IMR-90 (cell line): Measurements from ENCODE around the gene SARS1. TPM values are rescaled to one million over a fixed set of nuclear protein-coding genes. Genes with fewer than 3 reads are reported as not detected.
A peak's percentile ranks its signal among the peaks of the same experiment; 100 is the strongest.

Experiments used
- ATAC-seq: fragments of 200-7000 bp; cut with Tn5 transposase; 2 replicates; pipeline ENCODE4 v1.9.1; 2020; ENCODE audit warnings: low read depth, mild to moderate bottlenecking, moderate library complexity
- BruUV-seq: library from RNA; stranded (reverse); fragments of 400-500 nt; replicated peaks from 2 replicates; lab custom pipeline; 2021; lab: Mats Ljungman, UMichigan
- CTCF ChIA-PET: fragments of 300-600 bp; formaldehyde crosslinking; extraction: SDS; loops from one replicate; lab custom pipeline; 2021; ENCODE audit warnings: antibody characterized with exemption; lab: Yijun Ruan, JAX
- POLR2A ChIA-PET: fragments of 300-600 bp; sonication (Branson Sonifier 250); formaldehyde crosslinking; loops from one replicate; lab custom pipeline; 2022; ENCODE audit warnings: antibody characterized with exemption; ENCODE audit not compliant: unreplicated experiment; lab: Charles Lee
- DNase-seq: peaks from one replicate; pipeline ENCODE4 v3.0.0; 2013
- H2AFZ ChIP-seq: replicated peaks from 2 replicates; pipeline ENCODE3; 2013; ENCODE audit warnings: low read length, mild to moderate bottlenecking; ENCODE audit not compliant: poor library complexity
- H2AK5ac ChIP-seq: 2 replicates; pipeline ENCODE4 v1.6.1; 2013; ENCODE audit warnings: low read depth, low read length, inconsistent platforms
- H2AK9ac ChIP-seq: replicated peaks from 2 replicates; pipeline ENCODE3; 2013; ENCODE audit warnings: mild to moderate bottlenecking, low read depth, low read length, moderate library complexity; ENCODE audit not compliant: poor library complexity
- H2BK120ac ChIP-seq: 2 replicates; pipeline ENCODE4 v1.6.1; 2013; ENCODE audit warnings: low read depth, low read length, inconsistent platforms
- H2BK15ac ChIP-seq: 3 replicates; pipeline ENCODE4 v1.6.1; 2013; ENCODE audit warnings: low read depth, low read length, inconsistent platforms
- H2BK20ac ChIP-seq: 2 replicates; pipeline ENCODE4 v1.6.1; 2013; ENCODE audit warnings: low read depth, mild to moderate bottlenecking, inconsistent platforms, low read length, moderate library complexity
- H2BK5ac ChIP-seq: 2 replicates; pipeline ENCODE4 v1.6.1; 2013; ENCODE audit warnings: mild to moderate bottlenecking, low read depth, low read length, inconsistent platforms; ENCODE audit not compliant: poor library complexity, severe bottlenecking
- H3K14ac ChIP-seq: replicated peaks from 2 replicates; pipeline ENCODE4 v1.6.1; 2013; ENCODE audit warnings: low read depth, low read length, inconsistent platforms
- H3K18ac ChIP-seq: 2 replicates; pipeline ENCODE4 v1.6.1; 2013; ENCODE audit warnings: low read depth, low read length, control low read depth
- H3K23ac ChIP-seq: 2 replicates; pipeline ENCODE4 v1.6.1; 2013; ENCODE audit warnings: low read depth, low read length, inconsistent platforms
- H3K27ac ChIP-seq: 2 replicates; pipeline ENCODE4 v1.5.1; 2013; ENCODE audit warnings: mild to moderate bottlenecking, control low read depth, low read length; ENCODE audit not compliant: insufficient read depth
- H3K27me3 ChIP-seq: 2 replicates; pipeline ENCODE4 v1.6.1; 2013; ENCODE audit warnings: low read length; ENCODE audit not compliant: control insufficient read depth, insufficient read depth
- H3K36me3 ChIP-seq: 2 replicates; pipeline ENCODE4 v1.6.1; 2013; ENCODE audit warnings: low read length, mixed read lengths; ENCODE audit not compliant: control insufficient read depth, insufficient read depth
- H3K4ac ChIP-seq: 2 replicates; pipeline ENCODE4 v1.6.1; 2013; ENCODE audit warnings: low read depth, low read length, inconsistent platforms
- H3K4me1 ChIP-seq: 2 replicates; pipeline ENCODE4 v1.6.1; 2013; ENCODE audit warnings: low read length, mixed read lengths; ENCODE audit not compliant: control insufficient read depth, insufficient read depth
- H3K4me2 ChIP-seq: 2 replicates; pipeline ENCODE4 v1.6.1; 2013; ENCODE audit warnings: low read depth, mild to moderate bottlenecking, control low read depth, low read length, moderate library complexity
- H3K4me3 ChIP-seq: 2 replicates; pipeline ENCODE4 v1.5.1; 2013; ENCODE audit warnings: low read depth, mild to moderate bottlenecking, control low read depth, low read length, moderate library complexity; ENCODE audit not compliant: insufficient read depth
- H3K56ac ChIP-seq: 2 replicates; pipeline ENCODE4 v1.6.1; 2013; ENCODE audit warnings: low read length, inconsistent platforms; ENCODE audit not compliant: insufficient read depth; ENCODE audit errors: extremely low read depth
- H3K79me1 ChIP-seq, 2 experiments: 2 replicates each; pipeline ENCODE4 v1.6.1; 2013; ENCODE audit warnings: low read length in 2 of 2, inconsistent platforms in 1 of 2, low read depth in 1 of 2
- H3K9ac ChIP-seq: 2 replicates; pipeline ENCODE4 v1.6.1; 2013; ENCODE audit warnings: low read depth, low read length, control low read depth
- H3K9me1 ChIP-seq: 2 replicates; pipeline ENCODE4 v1.6.1; 2013; ENCODE audit warnings: low read length, inconsistent platforms; ENCODE audit not compliant: insufficient read depth
- H3K9me3 ChIP-seq: 2 replicates; pipeline ENCODE4 v1.6.1; 2013; ENCODE audit warnings: low read length; ENCODE audit not compliant: control insufficient read depth, insufficient read depth
- H4K20me1 ChIP-seq: 2 replicates; pipeline ENCODE4 v1.6.1; 2013; ENCODE audit warnings: low read length, inconsistent platforms; ENCODE audit not compliant: insufficient read depth
- H4K5ac ChIP-seq: 2 replicates; pipeline ENCODE4 v1.6.1; 2013; ENCODE audit warnings: mild to moderate bottlenecking, low read depth, low read length, control low read depth
- H4K8ac ChIP-seq, 2 experiments: 2 replicates each; pipeline ENCODE4 v1.6.1; 2013; ENCODE audit warnings: low read depth in 2 of 2, low read length in 2 of 2, control low read depth in 1 of 2, inconsistent platforms in 1 of 2
- H4K91ac ChIP-seq: 2 replicates; pipeline ENCODE4 v1.6.1; 2013; ENCODE audit warnings: low read depth, low read length, inconsistent platforms; ENCODE audit not compliant: insufficient read depth
- CHD1 ChIP-seq: IDR thresholded peaks from 2 replicates; pipeline ENCODE4 v1.6.1; 2012; ENCODE audit warnings: low read depth, low read length, improper control_type of control experiment
- FOS ChIP-seq: fragments of 150-350 bp; IDR thresholded peaks from 2 replicates; pipeline ENCODE4 v1.6.1; 2016; ENCODE audit warnings: low read depth, low read length
- MAZ ChIP-seq: IDR thresholded peaks from 2 replicates; pipeline ENCODE4 v1.6.1; 2012; ENCODE audit warnings: low read depth, mild to moderate bottlenecking, low read length, improper control_type of control experiment, moderate library complexity, borderline replicate concordance
- MXI1 ChIP-seq: IDR thresholded peaks from 2 replicates; pipeline ENCODE4 v1.6.1; 2012; ENCODE audit warnings: low read depth, mild to moderate bottlenecking, low read length, moderate library complexity, borderline replicate concordance
- NFE2L2 ChIP-seq: fragments of 150-350 bp; IDR thresholded peaks from 2 replicates; pipeline ENCODE4 v1.6.1; 2016; ENCODE audit warnings: low read depth, mild to moderate bottlenecking, low read length
- POLR2A ChIP-seq: IDR thresholded peaks from 2 replicates; pipeline ENCODE4 v1.6.1; 2012; ENCODE audit warnings: mild to moderate bottlenecking, low read depth, low read length
- RAD21 ChIP-seq: IDR thresholded peaks from 2 replicates; pipeline ENCODE4 v1.6.1; 2012; ENCODE audit warnings: low read length, improper control_type of control experiment
- RCOR1 ChIP-seq: IDR thresholded peaks from 2 replicates; pipeline ENCODE4 v1.6.1; 2012; ENCODE audit warnings: mild to moderate bottlenecking, low read length, improper control_type of control experiment; ENCODE audit not compliant: insufficient replicate concordance
- SMC3 ChIP-seq: fragments of 150-350 bp; IDR thresholded peaks from 2 replicates; pipeline ENCODE4 v1.6.1; 2016; ENCODE audit warnings: low read depth, mild to moderate bottlenecking, antibody characterized with exemption, low read length, moderate library complexity
- WGBS, 2 experiments: methylation state at CpG; one replicate each; pipeline versions ENCODE4 v1.1.5 to v1.1.7; 2013; ENCODE audit warnings: missing lambda C conversion rate in 2 of 2; ENCODE audit not compliant: insufficient read length in 1 of 2; ENCODE audit errors: extremely low coverage in 2 of 2; 5-methylcytosine and 5-hydroxymethylcytosine counted together
- dilution Hi-C: fragments of 300-500 bp; cut with HindIII; formaldehyde crosslinking; loops from one replicate; pipeline ENCODE4 v1.14.3; 2018; ENCODE audit warnings: low sequenced_read_pairs; ENCODE audit not compliant: unreplicated experiment
- in situ Hi-C: fragments of 300-500 bp; cut with MboI; formaldehyde crosslinking; loops from 3 replicates; pipeline ENCODE4 v1.14.3; 2019; ENCODE audit warnings: low sequenced_read_pairs, inconsistent platforms, mixed read lengths
- intact Hi-C: fragments of 100-400 bp; cut with micrococcal nuclease; formaldehyde crosslinking; loops from 2 replicates; pipeline ENCODE4 v1.10.0; 2022
- polyA plus RNA-seq, 3 experiments: library from polyadenylated mRNA; depleted of rRNA; stranded (reverse); fragments of >200 nt; gene quantifications; 2 replicates each; pipeline ENCODE4 v1.2.3, GENCODE V29; 2012; ENCODE audit warnings: low replicate concordance in 1 of 3
- total RNA-seq: library from RNA; depleted of rRNA; stranded (reverse); fragments of >200 nt; gene quantifications from 2 replicates; pipeline ENCODE4 v1.2.3, GENCODE V29; 2012
- TF ChIP-seq, protein P1 (sequence below): fragments of 150-350 bp; IDR thresholded peaks from 2 replicates; pipeline ENCODE4 v1.6.1; 2016; ENCODE audit warnings: low read depth, mild to moderate bottlenecking, low read length, moderate library complexity, borderline replicate concordance
- TF ChIP-seq, protein P2 (sequence below): conservative IDR thresholded peaks from 2 replicates; pipeline ENCODE4 v1.5.1; 2012; ENCODE audit warnings: mild to moderate bottlenecking, low read depth, low read length, improper control_type of control experiment
- TF ChIP-seq, protein P3 (sequence below): fragments of 150-350 bp; IDR thresholded peaks from 2 replicates; pipeline ENCODE4 v1.6.1; 2017; ENCODE audit warnings: mild to moderate bottlenecking, antibody characterized with exemption, low read length, low read depth

The SARS1 gene
- total and polyA plus RNA-seq, 2 of the 4 experiments (the other 2 are of a cell fraction), result 231 to 348 TPM

DNA sequence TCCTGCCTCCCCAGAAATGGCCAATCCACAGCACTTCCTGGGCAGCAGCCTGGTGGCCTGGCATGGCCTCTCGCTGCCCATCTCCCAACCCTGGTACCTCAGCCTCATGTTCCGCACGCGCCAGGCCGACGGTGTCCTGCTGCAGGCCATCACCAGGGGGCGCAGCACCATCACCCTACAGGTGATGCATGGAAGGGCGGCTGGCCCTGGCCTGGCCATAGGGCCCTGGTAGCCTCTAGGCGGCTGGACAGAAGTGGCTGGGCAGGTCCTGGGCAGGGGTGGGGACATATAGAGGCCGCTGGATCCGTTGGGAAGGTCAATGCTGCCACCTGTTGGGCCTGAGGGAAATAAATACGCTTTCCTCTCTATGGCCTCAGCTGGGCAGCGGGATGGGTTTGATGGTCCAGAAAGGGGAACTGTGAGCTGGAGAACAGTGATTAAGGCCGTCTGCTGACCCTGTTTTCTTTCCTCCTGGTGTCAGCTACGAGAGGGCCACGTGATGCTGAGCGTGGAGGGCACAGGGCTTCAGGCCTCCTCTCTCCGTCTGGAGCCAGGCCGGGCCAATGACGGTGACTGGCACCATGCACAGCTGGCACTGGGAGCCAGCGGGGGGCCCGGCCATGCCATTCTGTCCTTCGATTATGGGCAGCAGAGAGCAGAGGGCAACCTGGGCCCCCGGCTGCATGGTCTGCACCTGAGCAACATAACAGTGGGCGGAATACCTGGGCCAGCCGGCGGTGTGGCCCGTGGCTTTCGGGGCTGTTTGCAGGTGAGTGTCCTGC, 50.1 kb downstream of the SARS1 start (continued):
- TF ChIP-seq MAZ (peak; percentile 43; the same call in 1 of the 2 replicates), RAD21 (peak; percentile 89), NFE2L2 (no peak)

DNA sequence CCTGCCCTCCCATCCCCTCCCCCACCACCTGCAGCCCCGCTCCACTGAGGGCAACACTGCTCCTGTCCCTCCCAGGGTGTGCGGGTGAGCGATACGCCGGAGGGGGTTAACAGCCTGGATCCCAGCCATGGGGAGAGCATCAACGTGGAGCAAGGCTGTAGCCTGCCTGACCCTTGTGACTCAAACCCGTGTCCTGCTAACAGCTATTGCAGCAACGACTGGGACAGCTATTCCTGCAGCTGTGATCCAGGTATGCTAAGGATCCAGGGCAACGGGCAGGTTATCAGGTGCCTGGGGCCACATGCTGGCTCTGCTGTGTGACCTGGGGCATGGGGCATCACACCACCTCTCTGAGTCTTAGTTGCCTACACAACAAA, 50.6 kb downstream of the SARS1 start:
- H3K79me1 ChIP-seq, result no peaks in the 10 kb centered on the region
- no peak overlapping the region for H2BK5ac ChIP-seq
- H3K4me3 ChIP-seq, result no peak overlapping the region
- no peaks in the 10 kb centered on the region; the same call in 1 of the 2 replicates for H3K9me1 ChIP-seq
- H2AK5ac ChIP-seq, result peak overlapping the region; percentile 44
- H3K4me1 ChIP-seq, result no peaks in the 10 kb centered on the region
- 40% methylated on average over 1 of the region's 9 CpGs; no CpG with 5 or more reads in 1 of the 2 experiments for WGBS, 2 experiments
- H3K27me3 ChIP-seq, result no peaks in the 10 kb centered on the region
- no peak overlapping the region for H2BK15ac ChIP-seq
- H3K36me3 ChIP-seq, result peaks cover 2% of the 10 kb centered on the region; the same call in 1 of the 2 replicates
- dilution Hi-C loops (no loop called here), intact Hi-C loops (loop anchor here (5.0 kb wide), 1 partner anchor 268 kb away; no protein-coding TSS in a partner anchor), in situ Hi-C loops (loop anchor here (10.0 kb wide), 1 partner anchor 270 kb away; the partner anchor contains the start of gene GPR61)
- no peak overlapping the region for H4K91ac ChIP-seq
- H2BK20ac ChIP-seq, result no peak overlapping the region
- ATAC-seq (no peak), DNase-seq (no peak)
- no peak overlapping the region for H3K14ac ChIP-seq
- H3K23ac ChIP-seq, result no peak overlapping the region
- no peak overlapping the region for H2BK120ac ChIP-seq
- peak overlapping the region; percentile 50 for H2AK9ac ChIP-seq
- H3K9ac ChIP-seq, result no peak overlapping the region
- H3K27ac ChIP-seq, result no peak overlapping the region
- ChIA-PET POLR2A (no interaction called here), CTCF (interaction anchor here (0.8 to 1.2 kb wide), 3 partner anchors 11 to 135 kb away, joined by 4 to 6 read pairs (median 4); no protein-coding TSS in a partner anchor)
- H3K9me3 ChIP-seq, result peaks cover 2% of the 10 kb centered on the region; the same call in 1 of the 2 replicates
- no peak overlapping the region for H3K18ac ChIP-seq
- no peak overlapping the region for H3K4ac ChIP-seq
- no peak overlapping the region for H3K4me2 ChIP-seq
- H4K20me1 ChIP-seq, result no peaks in the 10 kb centered on the region
- no TSS peak for BruUV-seq
- no peak overlapping the region for H4K5ac ChIP-seq
- no peak overlapping the region for H4K8ac ChIP-seq
- no peak overlapping the region for H3K56ac ChIP-seq
- H2AFZ ChIP-seq, result no peak overlapping the region
- TF ChIP-seq, protein P1, sequence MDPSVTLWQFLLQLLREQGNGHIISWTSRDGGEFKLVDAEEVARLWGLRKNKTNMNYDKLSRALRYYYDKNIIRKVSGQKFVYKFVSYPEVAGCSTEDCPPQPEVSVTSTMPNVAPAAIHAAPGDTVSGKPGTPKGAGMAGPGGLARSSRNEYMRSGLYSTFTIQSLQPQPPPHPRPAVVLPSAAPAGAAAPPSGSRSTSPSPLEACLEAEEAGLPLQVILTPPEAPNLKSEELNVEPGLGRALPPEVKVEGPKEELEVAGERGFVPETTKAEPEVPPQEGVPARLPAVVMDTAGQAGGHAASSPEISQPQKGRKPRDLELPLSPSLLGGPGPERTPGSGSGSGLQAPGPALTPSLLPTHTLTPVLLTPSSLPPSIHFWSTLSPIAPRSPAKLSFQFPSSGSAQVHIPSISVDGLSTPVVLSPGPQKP, result no peak
- TF ChIP-seq MXI1 (no peak), SMC3 (no peak), POLR2A (no peak), FOS (no peak), RCOR1 (no peak), NFE2L2 (no peak), MAZ (no peak), CHD1 (no peak)
- TF ChIP-seq, protein P2, sequence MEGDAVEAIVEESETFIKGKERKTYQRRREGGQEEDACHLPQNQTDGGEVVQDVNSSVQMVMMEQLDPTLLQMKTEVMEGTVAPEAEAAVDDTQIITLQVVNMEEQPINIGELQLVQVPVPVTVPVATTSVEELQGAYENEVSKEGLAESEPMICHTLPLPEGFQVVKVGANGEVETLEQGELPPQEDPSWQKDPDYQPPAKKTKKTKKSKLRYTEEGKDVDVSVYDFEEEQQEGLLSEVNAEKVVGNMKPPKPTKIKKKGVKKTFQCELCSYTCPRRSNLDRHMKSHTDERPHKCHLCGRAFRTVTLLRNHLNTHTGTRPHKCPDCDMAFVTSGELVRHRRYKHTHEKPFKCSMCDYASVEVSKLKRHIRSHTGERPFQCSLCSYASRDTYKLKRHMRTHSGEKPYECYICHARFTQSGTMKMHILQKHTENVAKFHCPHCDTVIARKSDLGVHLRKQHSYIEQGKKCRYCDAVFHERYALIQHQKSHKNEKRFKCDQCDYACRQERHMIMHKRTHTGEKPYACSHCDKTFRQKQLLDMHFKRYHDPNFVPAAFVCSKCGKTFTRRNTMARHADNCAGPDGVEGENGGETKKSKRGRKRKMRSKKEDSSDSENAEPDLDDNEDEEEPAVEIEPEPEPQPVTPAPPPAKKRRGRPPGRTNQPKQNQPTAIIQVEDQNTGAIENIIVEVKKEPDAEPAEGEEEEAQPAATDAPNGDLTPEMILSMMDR, result no peak
- TF ChIP-seq, protein P3, sequence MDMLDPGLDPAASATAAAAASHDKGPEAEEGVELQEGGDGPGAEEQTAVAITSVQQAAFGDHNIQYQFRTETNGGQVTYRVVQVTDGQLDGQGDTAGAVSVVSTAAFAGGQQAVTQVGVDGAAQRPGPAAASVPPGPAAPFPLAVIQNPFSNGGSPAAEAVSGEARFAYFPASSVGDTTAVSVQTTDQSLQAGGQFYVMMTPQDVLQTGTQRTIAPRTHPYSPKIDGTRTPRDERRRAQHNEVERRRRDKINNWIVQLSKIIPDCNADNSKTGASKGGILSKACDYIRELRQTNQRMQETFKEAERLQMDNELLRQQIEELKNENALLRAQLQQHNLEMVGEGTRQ, result no peak
